Activated CD4-positive, alpha-beta T cell treated with anti-CD3 and anti-CD28 coated beads for 48 hours (primary cell): ENCODE measurements around the gene PPP4R3B.

Experiments
- DNase-seq: peaks from one replicate; pipeline ENCODE4 v3.0.0-alpha.2; 2020

PPP4R3B gene

DNA sequence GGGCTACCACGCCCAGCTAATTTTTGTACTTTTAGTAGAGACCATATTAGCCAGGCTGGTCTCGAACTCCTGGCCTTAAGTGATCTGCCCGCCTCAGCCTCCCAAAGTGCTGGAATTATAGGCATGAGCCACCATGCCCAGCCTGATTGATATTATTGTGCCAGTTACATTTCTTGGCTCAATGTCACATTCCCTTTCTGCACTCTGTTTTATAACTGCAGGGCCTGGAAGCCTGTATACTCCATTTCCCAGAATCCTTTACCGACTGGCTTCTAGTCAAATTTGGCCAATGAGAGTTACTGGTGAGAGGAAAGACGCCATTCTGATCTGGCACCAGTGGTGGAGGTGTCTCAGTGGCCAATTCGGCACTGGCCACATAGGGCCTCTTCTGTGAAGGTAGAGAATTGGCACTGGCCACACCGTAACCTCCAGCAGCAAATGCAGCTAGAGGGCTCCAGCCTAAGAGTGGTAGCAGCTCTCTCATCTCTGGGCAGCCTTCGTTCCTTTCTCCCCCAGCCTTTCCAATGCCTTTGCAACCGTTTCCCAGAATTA is 114.8 kb downstream of the PPP4R3B start:
- no peak for DNase-seq

- DNase-seq, result no peak
These were observed 117.4 kb downstream of the PPP4R3B start for GRCh38 chr2:55500025-55500424.

- DNase-seq, result no peak
These were observed 118.8 kb downstream of the PPP4R3B start for GRCh38 chr2:55498582-55498981.
